B cell (primary cell): ENCODE results near the gene MOB2. TPM values are rescaled to one million over a fixed set of nuclear protein-coding genes. Genes with fewer than 3 reads are reported as not detected.

Source experiments
- ATAC-seq: fragments of 200-7000 bp; cut with Tn5 transposase; one replicate; pipeline ENCODE4 v1.10.0; 2021; ENCODE audit warnings: low read depth, mild to moderate bottlenecking, moderate number of reproducible peaks, moderate library complexity
- CTCF ChIA-PET: fragments of 350-600 bp; sonication (Branson Sonifier 250); formaldehyde crosslinking; loops from one replicate; lab custom pipeline; 2021; ENCODE audit warnings: antibody characterized with exemption, inconsistent platforms; lab: Charles Lee
- POLR2A ChIA-PET: fragments of 350-600 bp; sonication (Branson Sonifier 250); formaldehyde crosslinking; loops from one replicate; lab custom pipeline; 2021; ENCODE audit warnings: antibody characterized with exemption; lab: Charles Lee
- DNase-seq: peaks from one replicate; pipeline ENCODE4 v3.0.0; 2013
- H2AFZ ChIP-seq: 2 replicates; pipeline ENCODE4 v1.6.1; 2012; ENCODE audit warnings: mild to moderate bottlenecking, low read depth, low read length; ENCODE audit not compliant: insufficient read depth, poor library complexity, severe bottlenecking
- H3K27ac ChIP-seq, 2 donors: 1 replicate in 1 of 2; 2 replicates in 1 of 2; pipeline ENCODE4 v1.5.1; 2012 to 2013; ENCODE audit warnings: low read length in 2 of 2, mild to moderate bottlenecking in 2 of 2, moderate library complexity in 1 of 2
- H3K27me3 ChIP-seq, 4 experiments: fragments of 200-600 bp in 1 of 4; sonication (generic) in 1 of 4; replicated peaks in 1 of 4; 1 replicate in 2 of 4; 2 replicates in 2 of 4; pipeline versions ENCODE4 v1.6.1 to v1.7.0; 2013 to 2016; ENCODE audit warnings: low read length in 3 of 4, mild to moderate bottlenecking in 2 of 4, mixed read lengths in 1 of 4, moderate library complexity in 1 of 4; ENCODE audit not compliant: insufficient read depth in 4 of 4, control insufficient read depth in 3 of 4; ENCODE audit errors: control extremely low read depth in 1 of 4
- H3K36me3 ChIP-seq, 2 experiments: replicated peaks in 1 of 2; 1 replicate in 1 of 2; 2 replicates in 1 of 2; pipeline versions ENCODE4 v1.6.1 to v1.7.1; 2013; ENCODE audit warnings: low read length in 1 of 2; ENCODE audit not compliant: insufficient read depth in 2 of 2, control insufficient read depth in 1 of 2; ENCODE audit errors: control extremely low read depth in 1 of 2, extremely low read depth in 1 of 2
- H3K4me1 ChIP-seq, 2 donors: fragments of 200-600 bp in 1 of 2; sonication (generic) in 1 of 2; 1 replicate in 1 of 2; 2 replicates in 1 of 2; pipeline versions ENCODE4 v1.5.1 to v1.6.1; 2013 to 2017; ENCODE audit warnings: low read length in 2 of 2; ENCODE audit not compliant: control insufficient read depth in 2 of 2, insufficient read depth in 2 of 2
- H3K4me2 ChIP-seq: replicated peaks from 2 replicates; pipeline ENCODE3; 2012; ENCODE audit warnings: mild to moderate bottlenecking, low read depth, low read length; ENCODE audit not compliant: poor library complexity, severe bottlenecking
- H3K4me3 ChIP-seq, 5 experiments: fragments of 200-600 bp in 1 of 5; sonication (generic) in 1 of 5; 1 replicate in 3 of 5; 2 replicates in 2 of 5; pipeline versions ENCODE4 v1.5.1 to v1.7.0; 2011 to 2016; ENCODE audit warnings: low read length in 4 of 5, mild to moderate bottlenecking in 4 of 5, low read depth in 2 of 5, control low read depth in 1 of 5, moderate library complexity in 1 of 5; ENCODE audit not compliant: insufficient read depth in 1 of 5; ENCODE audit errors: control extremely low read depth in 1 of 5, extremely low read depth in 1 of 5
- H3K79me2 ChIP-seq: fragments of 200-600 bp; sonication (generic); one replicate; pipeline ENCODE4 v1.6.0; 2016; ENCODE audit warnings: low read length; ENCODE audit not compliant: control insufficient read depth, insufficient read depth
- H3K9ac ChIP-seq: fragments of 200-600 bp; sonication (generic); 2 replicates; pipeline ENCODE4 v1.6.1; 2017; ENCODE audit warnings: mild to moderate bottlenecking, low read length, moderate library complexity
- H3K9me3 ChIP-seq, 3 donors: one replicate each; pipeline versions ENCODE4 v1.6.1 to v1.7.1; 2013; ENCODE audit warnings: low read length in 2 of 3; ENCODE audit not compliant: control insufficient read depth in 2 of 3, insufficient read depth in 1 of 3; ENCODE audit errors: control extremely low read depth in 1 of 3
- H4K20me1 ChIP-seq: 2 replicates; pipeline ENCODE4 v1.6.0; 2012; ENCODE audit warnings: mild to moderate bottlenecking, low read length; ENCODE audit not compliant: insufficient read depth, control insufficient read depth, poor library complexity, severe bottlenecking
- H3K27ac Mint-ChIP-seq: one replicate; pipeline ENCODE4 v1.8.0; 2021; ENCODE audit warnings: mixed read lengths
- H3K27me3 Mint-ChIP-seq: one replicate; pipeline ENCODE4 v1.8.0; 2021; ENCODE audit warnings: mixed read lengths
- H3K4me1 Mint-ChIP-seq: one replicate; pipeline ENCODE4 v1.8.0; 2021; ENCODE audit warnings: mixed read lengths
- H3K4me3 Mint-ChIP-seq: one replicate; pipeline ENCODE4 v1.8.0; 2021; ENCODE audit warnings: mixed read lengths
- H3K9me3 Mint-ChIP-seq: one replicate; pipeline ENCODE4 v1.8.0; 2022; ENCODE audit warnings: mixed read lengths; ENCODE audit not compliant: insufficient read depth
- CTCF ChIP-seq: fragments of 200-600 bp; IDR thresholded peaks from one replicate; pipeline ENCODE4 v1.8.0; 2022; ENCODE audit warnings: antibody characterized with exemption, mild to moderate bottlenecking
- EZH2 ChIP-seq: IDR thresholded peaks from 2 replicates; pipeline ENCODE4 v1.6.1; 2012; ENCODE audit warnings: borderline replicate concordance, low read depth, mild to moderate bottlenecking, moderate library complexity, low read length; ENCODE audit not compliant: insufficient read depth, poor library complexity, severe bottlenecking
- WGBS: methylation state at CpG from one replicate; pipeline ENCODE4 v1.1.5; 2013; ENCODE audit warnings: missing lambda C conversion rate; ENCODE audit not compliant: insufficient coverage; 5-methylcytosine and 5-hydroxymethylcytosine counted together
- intact Hi-C: fragments of 100-400 bp; cut with micrococcal nuclease; formaldehyde crosslinking; loops from one replicate; pipeline ENCODE4 v1.10.0; 2022
- polyA plus RNA-seq: library from polyadenylated mRNA; depleted of rRNA; stranded (reverse); fragments of >200 nt; gene quantifications from 2 replicates; pipeline ENCODE4 v1.2.3, GENCODE V29; 2012
- total RNA-seq, 2 donors: library from RNA; stranded (reverse); fragments of 120-200 nt in 1 of 2; gene quantifications; 1 replicate in 1 of 2; 2 replicates in 1 of 2; pipeline versions ENCODE4 v1.2.3 to v1.2.4, GENCODE V29; 2013 to 2022

The MOB2 gene
- total and polyA plus RNA-seq, 2 donors (not counting 1 experiment from before 2014, with no cell fraction given): 55.7 to 57.6 TPM

GRCh38 chr11:1446623-1447022 is 40.0 kb downstream of the MOB2 start:
- H3K4me3 ChIP-seq: no peak overlapping the region
- ChIA-PET CTCF (no interaction called here), POLR2A (no interaction called here)
- no peaks in the 10 kb centered on the region for H3K9me3 ChIP-seq
- WGBS: 80% methylated on average over 9 of the region's 9 CpGs
- no peaks in the 10 kb centered on the region for H3K9me3 Mint-ChIP-seq
- no peak overlapping the region for H3K4me3 Mint-ChIP-seq
- H3K9ac ChIP-seq: no peak overlapping the region
- no peaks in the 10 kb centered on the region for H3K79me2 ChIP-seq
- no peaks in the 10 kb centered on the region for H3K36me3 ChIP-seq
- H3K4me1 ChIP-seq: peaks cover 0 to 4% of the 10 kb centered on the region in 2 donors
- no peak overlapping the region for H2AFZ ChIP-seq
- H3K27ac ChIP-seq: no peak overlapping the region
- ATAC-seq: no peak
- no peaks in the 10 kb centered on the region for H3K27me3 ChIP-seq
- no peak for TF ChIP-seq EZH2
- TF ChIP-seq CTCF: no peak
- DNase-seq: no peak
- no peak overlapping the region for H3K27ac Mint-ChIP-seq
- H4K20me1 ChIP-seq: no peaks in the 10 kb centered on the region
- H3K27me3 Mint-ChIP-seq: no peaks in the 10 kb centered on the region
- H3K4me2 ChIP-seq: no peak overlapping the region
- intact Hi-C loops: no loop called here
- no peaks in the 10 kb centered on the region for H3K4me1 Mint-ChIP-seq

GRCh38 chr11:1445741-1446445 is 40.7 kb downstream of the MOB2 start:
- intact Hi-C loops: no loop called here

More at GRCh38 chr11:1445741-1446445, 40.7 kb downstream of the MOB2 start:
- TF ChIP-seq CTCF (no peak), EZH2 (no peak)
- POLR2A ChIA-PET: interaction anchor here (0.7 kb wide), 1 partner anchor 318 kb away, joined by 5 read pairs; no protein-coding TSS in a partner anchor
- Mint-ChIP-seq H3K27ac (no peak overlapping the region), H3K27me3 (no peaks in the 10 kb centered on the region), H3K4me3 (no peak overlapping the region), H3K4me1 (no peaks in the 10 kb centered on the region), H3K9me3 (no peaks in the 10 kb centered on the region)
- H2AFZ ChIP-seq: no peak overlapping the region
- H4K20me1 ChIP-seq: no peaks in the 10 kb centered on the region
- no peak overlapping the region for H3K27ac ChIP-seq
- WGBS: 95% methylated on average over 22 of the region's 30 CpGs
- H3K79me2 ChIP-seq: no peaks in the 10 kb centered on the region
- DNase-seq (no peak), ATAC-seq (no peak)
- no peaks in the 10 kb centered on the region for H3K27me3 ChIP-seq
- no peaks in the 10 kb centered on the region for H3K36me3 ChIP-seq
- H3K9ac ChIP-seq: no peak overlapping the region
- H3K9me3 ChIP-seq: no peaks in the 10 kb centered on the region
- H3K4me1 ChIP-seq: peaks cover 0 to 4% of the 10 kb centered on the region in 2 donors
- H3K4me2 ChIP-seq: no peak overlapping the region
- no peak overlapping the region for H3K4me3 ChIP-seq
- CTCF ChIA-PET: no interaction called here
